SK-N-SH treated with all-trans-retinoic acid at 6 μM for 48 hours (cell line): ENCODE data around the gene CLK2.

Experiments
- ATAC-seq: fragments of 200-7000 bp; cut with Tn5 transposase; 3 replicates; pipeline ENCODE4 v1.9.1; 2020; ENCODE audit warnings: mild to moderate bottlenecking, moderate library complexity
- ARNTL ChIP-seq: fragments of 450-650 bp; formaldehyde crosslinking; IDR thresholded peaks from 2 replicates; pipeline ENCODE4 v1.5.0; 2020; ENCODE audit warnings: low read depth, mild to moderate bottlenecking, moderate library complexity, borderline replicate concordance
- BACH2 ChIP-seq: fragments of 250-450 bp; sonication (Bioruptor Pico); IDR thresholded peaks from 2 replicates; pipeline ENCODE4 v1.9.0; 2021; ENCODE audit warnings: mild to moderate bottlenecking, borderline replicate concordance
- CSDC2 ChIP-seq: fragments of 250-450 bp; sonication (Bioruptor Pico); IDR thresholded peaks from 2 replicates; pipeline ENCODE4 v1.5.0; 2020; ENCODE audit warnings: mild to moderate bottlenecking, moderate library complexity
- ESRRG ChIP-seq: fragments of 250-450 bp; sonication (Bioruptor Pico); IDR thresholded peaks from 2 replicates; pipeline ENCODE4 v1.6.1; 2021; ENCODE audit warnings: mild to moderate bottlenecking
- GLIS3 ChIP-seq: fragments of 250-450 bp; sonication (Bioruptor Pico); IDR thresholded peaks from 2 replicates; pipeline ENCODE4 v1.5.0; 2020; ENCODE audit warnings: mild to moderate bottlenecking, moderate library complexity
- ISL1 ChIP-seq: fragments of 250-450 bp; sonication (Bioruptor Pico); IDR thresholded peaks from 2 replicates; pipeline ENCODE4 v2.1.2; 2022; ENCODE audit warnings: mild to moderate bottlenecking, moderate library complexity
- OSR1 ChIP-seq: fragments of 250-450 bp; sonication (Bioruptor Pico); IDR thresholded peaks from 2 replicates; pipeline ENCODE4 v1.8.0; 2022; ENCODE audit warnings: moderate library complexity, mild to moderate bottlenecking, inconsistent platforms
- PATZ1 ChIP-seq: fragments of 250-450 bp; sonication (Bioruptor Pico); IDR thresholded peaks from 2 replicates; pipeline ENCODE4 v1.8.0; 2020; ENCODE audit warnings: mild to moderate bottlenecking, moderate library complexity, borderline replicate concordance
- POU6F1 ChIP-seq: fragments of 250-450 bp; sonication (Bioruptor Pico); IDR thresholded peaks from 2 replicates; pipeline ENCODE4 v1.8.0; 2021; ENCODE audit warnings: low read depth, mild to moderate bottlenecking, moderate library complexity, borderline replicate concordance
- PPARA ChIP-seq: fragments of 250-450 bp; sonication (Bioruptor Pico); IDR thresholded peaks from 2 replicates; pipeline ENCODE4 v1.5.0; 2020; ENCODE audit warnings: mild to moderate bottlenecking, borderline replicate concordance
- RARB ChIP-seq: fragments of 250-450 bp; sonication (Bioruptor Pico); IDR thresholded peaks from 2 replicates; pipeline ENCODE4 v1.8.0; 2021; ENCODE audit warnings: mild to moderate bottlenecking, moderate library complexity
- SNAI2 ChIP-seq: fragments of 250-450 bp; sonication (Bioruptor Pico); IDR thresholded peaks from 2 replicates; pipeline ENCODE4 v1.5.0; 2020; ENCODE audit warnings: mild to moderate bottlenecking, moderate library complexity
- TCF4 ChIP-seq: fragments of 250-450 bp; sonication (Bioruptor Pico); IDR thresholded peaks from 2 replicates; pipeline ENCODE4 v1.8.0; 2021; ENCODE audit warnings: mild to moderate bottlenecking, moderate library complexity, borderline replicate concordance
- TOX ChIP-seq: fragments of 250-450 bp; sonication (Bioruptor Pico); IDR thresholded peaks from 2 replicates; pipeline ENCODE4 v1.8.0; 2021; ENCODE audit warnings: mild to moderate bottlenecking, moderate library complexity, borderline replicate concordance
- ZFP3 ChIP-seq: fragments of 250-450 bp; sonication (Bioruptor Pico); IDR thresholded peaks from 2 replicates; pipeline ENCODE4 v1.5.0; 2020; ENCODE audit warnings: mild to moderate bottlenecking, moderate library complexity
- ZFP30 ChIP-seq: fragments of 450-650 bp; formaldehyde crosslinking; IDR thresholded peaks from 2 replicates; pipeline ENCODE4 v1.5.0; 2022; ENCODE audit warnings: mild to moderate bottlenecking, moderate library complexity
- ZNF565 ChIP-seq: fragments of 450-650 bp; formaldehyde crosslinking; conservative IDR thresholded peaks from 2 replicates; pipeline ENCODE4 v1.5.0; 2020; ENCODE audit warnings: low read depth, mild to moderate bottlenecking, moderate library complexity
- ZNF70 ChIP-seq: fragments of 450-650 bp; formaldehyde crosslinking; IDR thresholded peaks from 2 replicates; pipeline ENCODE4 v1.5.0; 2020; ENCODE audit warnings: mild to moderate bottlenecking, moderate library complexity
- ZNF8 ChIP-seq: fragments of 450-650 bp; formaldehyde crosslinking; IDR thresholded peaks from 2 replicates; pipeline ENCODE4 v1.5.0; 2020; ENCODE audit warnings: mild to moderate bottlenecking, moderate library complexity
- TF ChIP-seq, protein P1 (sequence below): fragments of 250-450 bp; sonication (Bioruptor Pico); IDR thresholded peaks from 2 replicates; pipeline ENCODE4 v1.5.1; 2021; ENCODE audit warnings: mild to moderate bottlenecking, moderate library complexity
- TF ChIP-seq, protein P2 (sequence below): fragments of 250-450 bp; sonication (Bioruptor Pico); IDR thresholded peaks from 2 replicates; pipeline ENCODE4 v1.5.1; 2020; ENCODE audit warnings: low read depth, mild to moderate bottlenecking, moderate library complexity

CLK2 gene

DNA sequence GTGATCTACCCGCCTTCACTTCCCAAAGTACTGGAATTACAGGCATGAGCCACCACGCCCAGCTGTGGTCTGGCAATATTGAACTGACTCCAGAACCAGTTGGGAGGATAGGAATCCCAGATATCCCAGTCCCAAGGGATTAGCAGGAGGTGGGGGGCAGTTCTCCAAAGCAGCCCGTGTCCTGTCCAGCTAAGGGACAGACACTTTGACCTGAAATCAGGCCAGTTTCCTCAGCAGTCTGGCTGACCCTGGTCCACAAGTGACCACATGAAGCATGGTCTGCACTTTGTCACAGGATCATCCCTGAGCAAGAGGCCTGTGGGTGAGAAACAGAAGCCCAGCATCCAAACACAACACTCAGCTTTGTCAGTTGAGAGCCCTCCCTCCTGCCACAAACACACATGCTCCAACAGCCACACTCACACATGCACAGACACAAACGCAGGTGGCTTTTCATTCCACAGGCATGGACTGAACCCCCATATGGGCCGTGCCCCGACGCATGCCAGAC, 32.6 kb upstream of the CLK2 start:
- no peak for ATAC-seq
- TF ChIP-seq PPARA (CRISPR knock-in tag), result no peak
- TF ChIP-seq, protein P1, sequence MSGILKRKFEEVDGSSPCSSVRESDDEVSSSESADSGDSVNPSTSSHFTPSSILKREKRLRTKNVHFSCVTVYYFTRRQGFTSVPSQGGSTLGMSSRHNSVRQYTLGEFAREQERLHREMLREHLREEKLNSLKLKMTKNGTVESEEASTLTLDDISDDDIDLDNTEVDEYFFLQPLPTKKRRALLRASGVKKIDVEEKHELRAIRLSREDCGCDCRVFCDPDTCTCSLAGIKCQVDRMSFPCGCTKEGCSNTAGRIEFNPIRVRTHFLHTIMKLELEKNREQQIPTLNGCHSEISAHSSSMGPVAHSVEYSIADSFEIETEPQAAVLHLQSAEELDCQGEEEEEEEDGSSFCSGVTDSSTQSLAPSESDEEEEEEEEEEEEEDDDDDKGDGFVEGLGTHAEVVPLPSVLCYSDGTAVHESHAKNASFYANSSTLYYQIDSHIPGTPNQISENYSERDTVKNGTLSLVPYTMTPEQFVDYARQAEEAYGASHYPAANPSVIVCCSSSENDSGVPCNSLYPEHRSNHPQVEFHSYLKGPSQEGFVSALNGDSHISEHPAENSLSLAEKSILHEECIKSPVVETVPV, result no peak
- TF ChIP-seq RARB, result no peak
- no peak for TF ChIP-seq ISL1 (CRISPR knock-in tag)
- no peak for TF ChIP-seq BACH2 (CRISPR knock-in tag)
- TF ChIP-seq PATZ1 (CRISPR knock-in tag), result no peak
- TF ChIP-seq OSR1, result no peak
- no peak for TF ChIP-seq ZNF565 (CRISPR knock-in tag)
- no peak for TF ChIP-seq ZNF8 (CRISPR knock-in tag)
- TF ChIP-seq POU6F1 (CRISPR knock-in tag), result no peak
- no peak for TF ChIP-seq ESRRG
- no peak for TF ChIP-seq SNAI2 (CRISPR knock-in tag)
- no peak for TF ChIP-seq ZNF70 (CRISPR knock-in tag)
- no peak for TF ChIP-seq GLIS3 (CRISPR knock-in tag)

DNA sequence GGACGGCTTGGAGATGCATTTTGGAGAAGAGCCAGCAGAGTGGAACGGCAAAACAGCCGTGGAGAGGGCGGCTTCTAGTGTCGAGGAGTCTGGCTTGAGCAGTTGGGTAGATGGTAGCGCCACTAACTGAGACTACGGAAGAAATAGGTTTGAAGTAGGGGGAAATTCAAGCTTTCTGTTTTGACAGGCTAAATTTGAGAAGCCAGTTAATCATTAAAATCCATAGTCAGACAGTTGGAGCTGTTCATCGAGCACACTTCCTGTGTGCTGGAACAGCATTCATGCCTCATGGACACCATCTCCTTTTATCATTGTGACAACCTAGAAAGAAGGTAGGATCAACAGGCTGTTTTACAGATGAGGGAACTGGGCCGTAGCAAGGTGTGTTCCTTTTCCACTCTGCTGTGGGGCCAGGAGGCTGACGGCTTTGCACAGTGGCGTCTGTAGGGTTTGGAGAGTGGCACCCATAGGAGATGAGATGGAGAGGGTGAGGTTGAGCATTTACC, 31.3 kb upstream of the CLK2 start:
- TF ChIP-seq ZNF565 (CRISPR knock-in tag), result no peak
- no peak for TF ChIP-seq PATZ1 (CRISPR knock-in tag)
- TF ChIP-seq, protein P2, sequence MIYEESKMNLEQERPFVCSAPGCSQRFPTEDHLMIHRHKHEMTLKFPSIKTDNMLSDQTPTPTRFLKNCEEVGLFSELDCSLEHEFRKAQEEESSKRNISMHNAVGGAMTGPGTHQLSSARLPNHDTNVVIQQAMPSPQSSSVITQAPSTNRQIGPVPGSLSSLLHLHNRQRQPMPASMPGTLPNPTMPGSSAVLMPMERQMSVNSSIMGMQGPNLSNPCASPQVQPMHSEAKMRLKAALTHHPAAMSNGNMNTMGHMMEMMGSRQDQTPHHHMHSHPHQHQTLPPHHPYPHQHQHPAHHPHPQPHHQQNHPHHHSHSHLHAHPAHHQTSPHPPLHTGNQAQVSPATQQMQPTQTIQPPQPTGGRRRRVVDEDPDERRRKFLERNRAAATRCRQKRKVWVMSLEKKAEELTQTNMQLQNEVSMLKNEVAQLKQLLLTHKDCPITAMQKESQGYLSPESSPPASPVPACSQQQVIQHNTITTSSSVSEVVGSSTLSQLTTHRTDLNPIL (CRISPR knock-in tag), result no peak
- no peak for TF ChIP-seq ZFP3 (CRISPR knock-in tag)
- TF ChIP-seq ISL1 (CRISPR knock-in tag), result no peak
- no peak for TF ChIP-seq ZFP30 (CRISPR knock-in tag)
- TF ChIP-seq TCF4 (CRISPR knock-in tag), result no peak
- TF ChIP-seq ZNF8 (CRISPR knock-in tag), result no peak
- TF ChIP-seq GLIS3 (CRISPR knock-in tag), result no peak
- no peak for TF ChIP-seq OSR1
- no peak for TF ChIP-seq TOX
- no peak for TF ChIP-seq ESRRG
- TF ChIP-seq ARNTL (CRISPR knock-in tag), result no peak
- no peak for TF ChIP-seq CSDC2
- no peak for TF ChIP-seq PPARA (CRISPR knock-in tag)
- no peak for TF ChIP-seq ZNF70 (CRISPR knock-in tag)
- no peak for TF ChIP-seq POU6F1 (CRISPR knock-in tag)
- TF ChIP-seq RARB, result no peak
- TF ChIP-seq SNAI2 (CRISPR knock-in tag), result no peak
- TF ChIP-seq, protein P1, result no peak
- TF ChIP-seq, all 23 proteins: peak for 0

More for the DNA sequence above, 31.3 kb upstream of the CLK2 start:
- ATAC-seq, result no peak
